ENCODE results near the gene CSF1R. TPM values are rescaled to one million over a fixed set of nuclear protein-coding genes. Genes with fewer than 3 reads are reported as not detected.

CSF1R gene
- polyA plus RNA-seq, 2 of the 4 experiments (the other 2 are of a cell fraction), result 0.06 TPM; not detected in 1

DNA sequence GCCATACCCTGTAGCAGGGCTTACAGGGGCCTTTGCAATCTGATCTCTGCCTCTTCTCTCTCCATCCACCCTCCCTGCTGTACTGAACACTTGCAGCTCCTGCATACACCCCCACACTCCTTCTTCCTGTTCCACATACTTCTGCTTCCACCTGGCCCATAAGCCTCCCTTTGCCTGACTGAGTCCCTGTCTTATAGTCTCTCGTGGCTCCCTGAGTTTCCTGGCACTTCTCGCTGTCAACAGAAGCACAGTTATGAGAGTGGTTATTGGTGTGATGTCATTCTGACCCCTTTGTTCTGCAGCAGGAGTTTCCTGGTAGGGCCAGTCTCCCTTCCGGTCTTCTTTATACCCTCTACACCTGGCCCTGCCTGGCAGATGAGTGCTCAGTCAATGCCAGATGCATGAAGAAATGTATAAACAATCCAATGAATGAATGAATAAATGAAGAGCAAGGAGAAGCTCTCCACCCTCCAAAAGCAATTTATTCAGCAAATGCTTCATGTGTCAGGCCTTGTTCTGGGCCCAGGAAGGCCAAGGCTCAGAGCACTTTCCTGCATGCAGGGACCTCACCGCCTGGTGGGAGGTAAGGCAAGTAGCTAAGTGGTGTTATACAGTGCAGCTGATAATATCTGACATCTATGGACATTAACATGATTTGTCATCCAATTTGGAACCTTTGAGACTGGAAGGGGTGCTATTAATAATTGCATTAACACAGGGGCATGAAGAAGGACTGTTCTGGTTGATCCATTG, 20.5 kb upstream of the CSF1R start:
- ChIA-PET POLR2A (no interaction called here), CTCF (interaction anchor here (0.5 to 2.8 kb wide), 5 partner anchors 9 to 144 kb away, joined by 3 to 10 read pairs (median 3); no protein-coding TSS in a partner anchor)

DNA sequence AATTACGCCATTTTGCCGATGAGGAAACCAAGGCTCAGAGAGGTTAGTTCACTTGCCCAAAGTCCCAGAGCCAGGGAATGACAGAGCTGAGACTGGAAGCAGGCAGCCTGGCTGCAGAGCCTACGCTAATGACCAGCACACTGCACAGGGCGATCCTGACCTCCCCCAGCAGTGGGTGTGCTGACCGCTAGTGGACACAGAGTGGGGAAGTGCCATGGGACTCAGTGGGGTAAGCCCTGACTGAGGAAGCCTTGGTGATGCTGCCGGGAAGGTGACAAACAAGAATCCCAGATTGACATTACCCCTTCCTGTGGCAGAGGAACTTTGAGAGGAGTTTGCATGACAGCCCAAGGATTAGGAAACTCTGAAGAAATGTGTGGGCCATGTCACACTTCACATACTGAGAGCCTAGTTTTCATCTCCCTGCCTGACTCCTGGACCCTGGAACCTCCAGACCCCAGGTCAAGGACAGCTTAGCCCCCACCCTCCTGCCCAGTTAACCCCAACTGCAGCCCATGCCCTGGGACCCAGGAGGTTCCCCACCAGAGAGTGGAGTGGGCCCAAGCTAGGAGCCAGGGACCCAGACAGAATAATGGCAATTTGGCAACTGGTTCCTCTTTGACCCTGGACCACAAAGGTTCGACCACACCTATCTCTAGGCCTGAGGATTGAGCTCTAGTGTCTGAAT, 19.7 kb upstream of the CSF1R start:
- Histone ChIP-seq H3K4me1 (no peaks in the 10 kb centered on the region), H3K4me3 (no peak overlapping the region), H3K4me2 (no peak overlapping the region), H3K27ac (no peak overlapping the region), H3K9me3 (no peaks in the 10 kb centered on the region)
- TF ChIP-seq, protein P1, sequence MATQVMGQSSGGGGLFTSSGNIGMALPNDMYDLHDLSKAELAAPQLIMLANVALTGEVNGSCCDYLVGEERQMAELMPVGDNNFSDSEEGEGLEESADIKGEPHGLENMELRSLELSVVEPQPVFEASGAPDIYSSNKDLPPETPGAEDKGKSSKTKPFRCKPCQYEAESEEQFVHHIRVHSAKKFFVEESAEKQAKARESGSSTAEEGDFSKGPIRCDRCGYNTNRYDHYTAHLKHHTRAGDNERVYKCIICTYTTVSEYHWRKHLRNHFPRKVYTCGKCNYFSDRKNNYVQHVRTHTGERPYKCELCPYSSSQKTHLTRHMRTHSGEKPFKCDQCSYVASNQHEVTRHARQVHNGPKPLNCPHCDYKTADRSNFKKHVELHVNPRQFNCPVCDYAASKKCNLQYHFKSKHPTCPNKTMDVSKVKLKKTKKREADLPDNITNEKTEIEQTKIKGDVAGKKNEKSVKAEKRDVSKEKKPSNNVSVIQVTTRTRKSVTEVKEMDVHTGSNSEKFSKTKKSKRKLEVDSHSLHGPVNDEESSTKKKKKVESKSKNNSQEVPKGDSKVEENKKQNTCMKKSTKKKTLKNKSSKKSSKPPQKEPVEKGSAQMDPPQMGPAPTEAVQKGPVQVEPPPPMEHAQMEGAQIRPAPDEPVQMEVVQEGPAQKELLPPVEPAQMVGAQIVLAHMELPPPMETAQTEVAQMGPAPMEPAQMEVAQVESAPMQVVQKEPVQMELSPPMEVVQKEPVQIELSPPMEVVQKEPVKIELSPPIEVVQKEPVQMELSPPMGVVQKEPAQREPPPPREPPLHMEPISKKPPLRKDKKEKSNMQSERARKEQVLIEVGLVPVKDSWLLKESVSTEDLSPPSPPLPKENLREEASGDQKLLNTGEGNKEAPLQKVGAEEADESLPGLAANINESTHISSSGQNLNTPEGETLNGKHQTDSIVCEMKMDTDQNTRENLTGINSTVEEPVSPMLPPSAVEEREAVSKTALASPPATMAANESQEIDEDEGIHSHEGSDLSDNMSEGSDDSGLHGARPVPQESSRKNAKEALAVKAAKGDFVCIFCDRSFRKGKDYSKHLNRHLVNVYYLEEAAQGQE (IDR thresholded peaks at IDR 0.05), result no peak
- no peak for TF ChIP-seq SMC3 (IDR thresholded peaks at IDR 0.05)
- no peak for TF ChIP-seq EP300 (IDR thresholded peaks at IDR 0.05)
- no peak for TF ChIP-seq RNF2 (IDR thresholded peaks at IDR 0.05; ENCODE audit: borderline replicate concordance, low read depth)
- 0 out of 6 replicates have a peak, but pooled peaks of 1 of the 2 experiments have one; percentile 16 for ATAC-seq
- ChIA-PET CTCF (interaction anchor here (0.5 to 2.8 kb wide), 3 partner anchors 11 to 144 kb away, joined by 3 to 10 read pairs (median 3); no protein-coding TSS in a partner anchor), POLR2A (no interaction called here)
- 75% methylated on average over 7 of the region's 7 CpGs for WGBS (ENCODE audit: missing lambda C conversion rate)
- no peak for DNase-seq (ENCODE audit: low read depth in 1 of 2, low spot score in 1 of 2)
- FAIRE-seq, result no peak

More for the DNA sequence above, 20.5 kb upstream of the CSF1R start:
- Histone ChIP-seq H3K4me2 (no peak overlapping the region), H3K27ac (no peak overlapping the region), H3K4me1 (no peaks in the 10 kb centered on the region), H3K4me3 (no peak overlapping the region), H3K9me3 (no peaks in the 10 kb centered on the region)
- ATAC-seq (no peak), FAIRE-seq (no peak), DNase-seq (ENCODE audit: low read depth in 1 of 2, low spot score in 1 of 2) (no peak)
- 86% methylated on average over 4 of the region's 4 CpGs for WGBS (ENCODE audit: missing lambda C conversion rate)
- TF ChIP-seq MYC (IDR thresholded peaks at IDR 0.05; ENCODE audit: borderline replicate concordance, low read length) (no peak), HEYL (CRISPR knock-in tag; IDR thresholded peaks at IDR 0.05) (no peak), ZNF302 (CRISPR knock-in tag; IDR thresholded peaks at IDR 0.05) (no peak), JUN (IDR thresholded peaks at IDR 0.05) (no peak), HOXA7 (CRISPR knock-in tag; IDR thresholded peaks at IDR 0.05) (no peak), PHF8 (IDR thresholded peaks at IDR 0.05; ENCODE audit: borderline replicate concordance, low read depth) (no peak), ZSCAN20 (CRISPR knock-in tag; IDR thresholded peaks at IDR 0.05) (no peak)

DNA sequence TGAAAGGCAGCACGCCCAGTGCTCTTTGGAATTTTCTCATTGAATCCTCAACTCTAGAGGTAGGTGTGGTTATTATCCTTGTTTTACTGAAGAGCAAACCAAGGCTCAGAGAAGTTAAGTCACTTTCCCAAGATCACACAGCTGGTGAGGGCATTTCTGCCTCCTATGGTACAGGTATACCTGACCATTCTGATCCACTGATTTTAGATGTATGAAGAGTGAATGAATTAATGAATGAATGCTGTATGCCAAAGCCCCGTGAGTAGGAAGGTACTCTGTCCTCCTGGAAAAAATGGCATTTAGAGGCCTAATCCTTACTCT, 18.2 kb upstream of the CSF1R start:
- H3K9me3 ChIP-seq, result no peaks in the 10 kb centered on the region
- DNase-seq (ENCODE audit: low read depth in 1 of 2, low spot score in 1 of 2) (no peak), ATAC-seq (no peak), FAIRE-seq (no peak)
- no peaks in the 10 kb centered on the region for H3K4me1 ChIP-seq
- 74% methylated on average over 2 of the region's 2 CpGs for WGBS (ENCODE audit: missing lambda C conversion rate)
- CTCF ChIA-PET, result interaction anchor here (1.4 to 2.5 kb wide), 2 partner anchors 9 to 270 kb away, joined by 3 to 10 read pairs; no protein-coding TSS in a partner anchor
- no peak overlapping the region for H3K4me2 ChIP-seq
- no peak overlapping the region for H3K4me3 ChIP-seq
- POLR2A ChIA-PET, result no interaction called here
- H3K27ac ChIP-seq, result no peak overlapping the region
- TF ChIP-seq, protein P2, sequence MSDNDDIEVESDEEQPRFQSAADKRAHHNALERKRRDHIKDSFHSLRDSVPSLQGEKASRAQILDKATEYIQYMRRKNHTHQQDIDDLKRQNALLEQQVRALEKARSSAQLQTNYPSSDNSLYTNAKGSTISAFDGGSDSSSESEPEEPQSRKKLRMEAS (IDR thresholded peaks at IDR 0.05), result no peak
- TF ChIP-seq, protein P3, sequence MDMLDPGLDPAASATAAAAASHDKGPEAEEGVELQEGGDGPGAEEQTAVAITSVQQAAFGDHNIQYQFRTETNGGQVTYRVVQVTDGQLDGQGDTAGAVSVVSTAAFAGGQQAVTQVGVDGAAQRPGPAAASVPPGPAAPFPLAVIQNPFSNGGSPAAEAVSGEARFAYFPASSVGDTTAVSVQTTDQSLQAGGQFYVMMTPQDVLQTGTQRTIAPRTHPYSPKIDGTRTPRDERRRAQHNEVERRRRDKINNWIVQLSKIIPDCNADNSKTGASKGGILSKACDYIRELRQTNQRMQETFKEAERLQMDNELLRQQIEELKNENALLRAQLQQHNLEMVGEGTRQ (IDR thresholded peaks at IDR 0.05), result no peak
- TF ChIP-seq RFX5 (IDR thresholded peaks at IDR 0.05) (no peak), SREBF2 (IDR thresholded peaks at IDR 0.05) (no peak), POLR2AphosphoS2 (conservative IDR thresholded peaks at IDR 0.05; ENCODE audit: low read length) (no peak), CEBPB (IDR thresholded peaks at IDR 0.05) (no peak), FOXS1 (CRISPR knock-in tag; IDR thresholded peaks at IDR 0.05) (no peak), EP300 (IDR thresholded peaks at IDR 0.05) (no peak), CHD4 (IDR thresholded peaks at IDR 0.05; ENCODE audit: borderline replicate concordance) (no peak), MAZ (IDR thresholded peaks at IDR 0.05; ENCODE audit: borderline replicate concordance, low read depth, low read length) (no peak)

Measured in A549 (cell line).